GM18502 (cell line): ENCODE results near the gene RBFOX1.

Source experiments
- ATAC-seq: cut with Tn5 transposase; IDR thresholded peaks from one replicate; pipeline ENCODE4 v1.9.1; 2021; ENCODE audit warnings: mild to moderate bottlenecking; ENCODE audit not compliant: unreplicated experiment, poor library complexity

Gene RBFOX1

GRCh38 chr16:7508656-7509055 lies 176.0 kb downstream of the RBFOX1 start:
- no peak for ATAC-seq

- ATAC-seq = no peak
Observed at GRCh38 chr16:7509963-7510601, 177.4 kb downstream of the RBFOX1 start.

GRCh38 chr16:7511549-7512260 lies 179.1 kb downstream of the RBFOX1 start:
- ATAC-seq = no peak

- ATAC-seq = no peak
Observed at GRCh38 chr16:7512503-7512902, 179.9 kb downstream of the RBFOX1 start.

GRCh38 chr16:7513429-7513828 lies 180.8 kb downstream of the RBFOX1 start:
- ATAC-seq = no peak

- ATAC-seq = no peak
Observed at GRCh38 chr16:7515543-7515942, 182.9 kb downstream of the RBFOX1 start.

- no peak for ATAC-seq
Observed at GRCh38 chr16:7517496-7517895, 184.9 kb downstream of the RBFOX1 start.

GRCh38 chr16:7518158-7518557 lies 185.5 kb downstream of the RBFOX1 start:
- ATAC-seq = no peak

GRCh38 chr16:7521834-7522233 lies 189.2 kb downstream of the RBFOX1 start:
- no peak for ATAC-seq

- ATAC-seq = no peak
Observed at GRCh38 chr16:7524419-7524818, 191.8 kb downstream of the RBFOX1 start.

- ATAC-seq = no peak
Observed at GRCh38 chr16:7526736-7527135, 194.1 kb downstream of the RBFOX1 start.

GRCh38 chr16:7532534-7532933 lies 199.9 kb downstream of the RBFOX1 start:
- no peak for ATAC-seq

- no peak for ATAC-seq
Observed at GRCh38 chr16:7534749-7535148, 202.1 kb downstream of the RBFOX1 start.

GRCh38 chr16:7541026-7541425 lies 208.4 kb downstream of the RBFOX1 start:
- no peak for ATAC-seq

GRCh38 chr16:7545251-7545650 lies 212.6 kb downstream of the RBFOX1 start:
- no peak for ATAC-seq

- ATAC-seq = no peak
Observed at GRCh38 chr16:7546948-7547347, 214.3 kb downstream of the RBFOX1 start.

GRCh38 chr16:7547736-7548135 lies 215.1 kb downstream of the RBFOX1 start:
- no peak for ATAC-seq

- no peak for ATAC-seq
Observed at GRCh38 chr16:7548796-7549318, 216.2 kb downstream of the RBFOX1 start.

- no peak for ATAC-seq
Observed at GRCh38 chr16:7550096-7550495, 217.5 kb downstream of the RBFOX1 start.

- no peak for ATAC-seq
Observed at GRCh38 chr16:7555459-7555858, 222.8 kb downstream of the RBFOX1 start.

- ATAC-seq = no peak
Observed at GRCh38 chr16:7561908-7562405, 229.3 kb downstream of the RBFOX1 start.

- no peak for ATAC-seq
Observed at GRCh38 chr16:7566360-7566759, 233.7 kb downstream of the RBFOX1 start.
